SK-N-SH (cell line): ENCODE data around the gene ARFGEF2. TPM values are rescaled to one million over a fixed set of nuclear protein-coding genes. Genes with fewer than 3 reads are reported as not detected.
A peak's percentile ranks its signal among the peaks of the same experiment; 100 is the strongest.

Source experiments
- CTCF ChIA-PET: fragments of 300-600, 350-600 bp; formaldehyde crosslinking; extraction: SDS; loops from one replicate; lab custom pipeline; 2021; lab: Yijun Ruan, JAX
- POLR2A ChIA-PET: fragments of 350-600 bp; sonication (Branson Sonifier 250); formaldehyde crosslinking; extraction: SDS; loops from one replicate; lab custom pipeline; 2020; ENCODE audit warnings: antibody characterized with exemption, inconsistent platforms; lab: Yijun Ruan, JAX
- DNase-seq: peaks from one replicate; pipeline ENCODE4 v3.0.0; 2012
- H2AFZ ChIP-seq: fragments of 200-600 bp; sonication (generic); 2 replicates; pipeline ENCODE4 v1.8.1; 2016; ENCODE audit warnings: antibody characterized with exemption, mild to moderate bottlenecking, low read depth
- H3F3A ChIP-seq: fragments of 200-600 bp; sonication (generic); replicated peaks from 2 replicates; pipeline ENCODE3; 2016; ENCODE audit warnings: antibody characterized with exemption, mild to moderate bottlenecking; ENCODE audit not compliant: insufficient read depth
- H3K27ac ChIP-seq, 2 experiments: fragments of 200-500 bp in 1 of 2; fragments of 200-600 bp in 1 of 2; sonication (Bioruptor generic) in 1 of 2; sonication (generic), shearing (Covaris generic) in 1 of 2; 2 replicates each; pipeline versions ENCODE4 v1.5.1 to v1.6.1; 2014 to 2016; ENCODE audit warnings: low read depth in 2 of 2, inconsistent platforms in 1 of 2, low read length in 1 of 2, mild to moderate bottlenecking in 1 of 2, mixed read lengths in 1 of 2
- H3K27me3 ChIP-seq: fragments of 200-600 bp; sonication (generic), shearing (Covaris generic); 2 replicates; pipeline ENCODE4 v1.6.1; 2016; ENCODE audit warnings: mixed run types; ENCODE audit not compliant: insufficient read depth
- H3K36me3 ChIP-seq, 2 experiments: fragments of 200-500 bp in 1 of 2; fragments of 200-600 bp in 1 of 2; sonication (Bioruptor generic) in 1 of 2; sonication (generic) in 1 of 2; replicated peaks in 1 of 2; 2 replicates each; pipeline versions ENCODE3 to v1.5.1; 2014 to 2016; ENCODE audit warnings: low read length in 1 of 2, mild to moderate bottlenecking in 1 of 2; ENCODE audit not compliant: insufficient read depth in 2 of 2, control insufficient read depth in 1 of 2
- H3K4me1 ChIP-seq, 2 experiments: fragments of 200-500 bp in 1 of 2; fragments of 200-600 bp in 1 of 2; sonication (Bioruptor generic) in 1 of 2; sonication (generic), shearing (Covaris generic) in 1 of 2; 2 replicates each; pipeline versions ENCODE4 v1.5.1 to v1.6.1; 2014 to 2016; ENCODE audit warnings: low read depth in 1 of 2, low read length in 1 of 2, mixed run types in 1 of 2; ENCODE audit not compliant: insufficient read depth in 2 of 2, control insufficient read depth in 1 of 2
- H3K4me2 ChIP-seq: fragments of 200-600 bp; sonication (generic), shearing (Covaris generic); 2 replicates; pipeline ENCODE4 v1.6.1; 2017; ENCODE audit warnings: mixed run types
- H3K4me3 ChIP-seq, 2 experiments: fragments of 200-500 bp in 1 of 2; fragments of 200-600 bp in 1 of 2; sonication (Bioruptor generic) in 1 of 2; sonication (generic), shearing (Covaris generic) in 1 of 2; 2 replicates each; pipeline versions ENCODE4 v1.5.1 to v1.8.1; 2014 to 2016; ENCODE audit warnings: low read depth in 2 of 2, inconsistent platforms in 1 of 2, low read length in 1 of 2, mild to moderate bottlenecking in 1 of 2, mixed read lengths in 1 of 2, moderate library complexity in 1 of 2
- H3K79me2 ChIP-seq: fragments of 200-600 bp; sonication (generic); 2 replicates; pipeline ENCODE4 v1.8.1; 2017; ENCODE audit warnings: mild to moderate bottlenecking; ENCODE audit not compliant: insufficient read depth
- H3K9ac ChIP-seq: fragments of 200-600 bp; sonication (generic); 2 replicates; pipeline ENCODE4 v1.6.1; 2017; ENCODE audit warnings: mixed run types
- H3K9me2 ChIP-seq: fragments of 200-600 bp; sonication (generic); 2 replicates; pipeline ENCODE4 v1.6.1; 2017; ENCODE audit warnings: mixed run types
- H3K9me3 ChIP-seq: fragments of 200-600 bp; sonication (generic); 2 replicates; pipeline ENCODE4 v1.6.1; 2017; ENCODE audit warnings: mixed run types, mild to moderate bottlenecking, moderate library complexity
- H4K20me1 ChIP-seq: fragments of 200-600 bp; sonication (generic); 2 replicates; pipeline ENCODE4 v1.6.1; 2017; ENCODE audit warnings: mild to moderate bottlenecking, mixed run types; ENCODE audit not compliant: insufficient read depth
- CTCF ChIP-seq: fragments of 200-600 bp; sonication (generic); IDR thresholded peaks from 2 replicates; pipeline ENCODE4 v1.6.1; 2017; ENCODE audit warnings: antibody characterized with exemption, mild to moderate bottlenecking, moderate library complexity
- ELF1 ChIP-seq: IDR thresholded peaks from 2 replicates; pipeline ENCODE4 v1.4.0; 2012
- FOXJ3 ChIP-seq: sonication (generic); formaldehyde crosslinking; IDR thresholded peaks from 2 replicates; pipeline ENCODE4 v1.5.1; 2020; ENCODE audit warnings: mild to moderate bottlenecking, missing genetic modification reagents
- GATA2 ChIP-seq: sonication (generic); formaldehyde crosslinking; IDR thresholded peaks from 2 replicates; pipeline ENCODE4 v1.5.0; 2020; ENCODE audit warnings: mild to moderate bottlenecking, missing genetic modification reagents
- RAD21 ChIP-seq: IDR thresholded peaks from 2 replicates; pipeline ENCODE4 v1.6.1; 2012; ENCODE audit warnings: mild to moderate bottlenecking, low read length
- RCOR1 ChIP-seq: fragments of 150-350 bp; IDR thresholded peaks from 2 replicates; pipeline ENCODE4 v1.6.1; 2017; ENCODE audit warnings: antibody characterized with exemption, low read length
- REST ChIP-seq: IDR thresholded peaks from 2 replicates; pipeline ENCODE4 v1.6.1; 2012; ENCODE audit warnings: mild to moderate bottlenecking, low read depth, low read length, moderate library complexity
- SIN3A ChIP-seq: IDR thresholded peaks from 2 replicates; pipeline ENCODE4 v1.6.1; 2012; ENCODE audit warnings: low read depth, mild to moderate bottlenecking, low read length, moderate library complexity, borderline replicate concordance
- SMC3 ChIP-seq: IDR thresholded peaks from 2 replicates; pipeline ENCODE4 v1.6.1; 2012; ENCODE audit warnings: low read depth, low read length, improper control_type of control experiment
- YY1 ChIP-seq: IDR thresholded peaks from 2 replicates; pipeline ENCODE4 v1.4.0; 2012; ENCODE audit warnings: low read depth, mild to moderate bottlenecking
- WGBS: methylation state at CpG from one replicate; pipeline ENCODE4 v1.1.6; 2017; ENCODE audit warnings: low lambda C conversion rate; 5-methylcytosine and 5-hydroxymethylcytosine counted together
- polyA plus RNA-seq, 3 experiments: library from polyadenylated mRNA; depleted of rRNA; stranded (reverse); fragments of >200 nt; gene quantifications; 2 replicates each; pipeline ENCODE4 v1.2.3, GENCODE V29; 2012

Gene ARFGEF2
- polyA plus RNA-seq, 1 of the 3 experiments (the other 2 are of a cell fraction) = 6.1 TPM

- Histone ChIP-seq H3K27ac (peak overlapping the region in 1 of 2 experiments; percentile 50; a peak in 3 of 4 replicates), H3F3A (peaks cover 29% of the 10 kb centered on the region), H3K9me2 (no peaks in the 10 kb centered on the region), H3K79me2 (no peaks in the 10 kb centered on the region), H3K9me3 (no peaks in the 10 kb centered on the region), H3K4me2 (no peak overlapping the region), H3K9ac (no peak overlapping the region), H4K20me1 (no peaks in the 10 kb centered on the region), H2AFZ (no peak overlapping the region), H3K4me1 (0 out of 4 replicates have a peak, but pooled peaks cover 0 to 4% of the 10 kb centered on the region in 2 experiments), H3K4me3 (no peak overlapping the region), H3K27me3 (no peaks in the 10 kb centered on the region)
- CTCF ChIA-PET = interaction anchor here (0.7 to 2.7 kb wide), 8 partner anchors 8 to 191 kb away, joined by 3 to 7 read pairs (median 4); partner anchors contain the start of gene DDX27
- WGBS = 97% methylated on average over 2 of the region's 2 CpGs
- POLR2A ChIA-PET = interaction anchor here (0.6 to 0.7 kb wide), 2 partner anchors 16 to 25 kb away, joined by 3 to 6 read pairs; no protein-coding TSS in a partner anchor
- peak; percentile 47 for DNase-seq
- TF ChIP-seq SMC3 (peak; percentile 5; the same call in 1 of the 2 replicates), YY1 (no peak), ELF1 (no peak), RAD21 (peak; percentile 64), CTCF (peak; percentile 63), FOXJ3 (CRISPR knock-in tag) (no peak)
- TF ChIP-seq, all 33 proteins: peak for 3
- peaks cover 29 to 50% of the 10 kb centered on the region in 2 experiments for H3K36me3 ChIP-seq
These were observed 107.2 kb downstream of the ARFGEF2 start for GRCh38 chr20:49028684-49029083.

GRCh38 chr20:49029203-49029602, 107.7 kb downstream of the ARFGEF2 start:
- no peaks in the 10 kb centered on the region for H3K79me2 ChIP-seq
- no peak for DNase-seq
- H3K4me3 ChIP-seq = no peak overlapping the region
- no peak overlapping the region for H3K4me2 ChIP-seq
- TF ChIP-seq SIN3A (no peak), RCOR1 (no peak), GATA2 (CRISPR knock-in tag) (no peak), REST (no peak)
- TF ChIP-seq, all 33 proteins: peak for 0
- Histone ChIP-seq H3K4me1 (0 out of 4 replicates have a peak, but pooled peaks cover 0 to 4% of the 10 kb centered on the region in 2 experiments), H3K27ac (peak overlapping the region; percentile 6 to 50; a peak in 2 of 4 replicates), H3K9ac (no peak overlapping the region), H3F3A (peaks cover 29% of the 10 kb centered on the region), H3K36me3 (peaks cover 32 to 54% of the 10 kb centered on the region in 2 experiments), H3K9me3 (no peaks in the 10 kb centered on the region), H2AFZ (no peak overlapping the region), H3K27me3 (no peaks in the 10 kb centered on the region), H3K9me2 (no peaks in the 10 kb centered on the region), H4K20me1 (no peaks in the 10 kb centered on the region)
- ChIA-PET CTCF (interaction anchor here (0.7 to 2.7 kb wide), 7 partner anchors 9 to 191 kb away, joined by 3 to 7 read pairs (median 4); partner anchors contain the start of gene DDX27), POLR2A (no interaction called here)
- 89% methylated on average over 1 of the region's 1 CpG for WGBS
